GM18508 (cell line): ENCODE measurements around the gene CDK12.
"Not testable (repeated sequence)": the region's sequence is repeated elsewhere in the genome, so short reads cannot be mapped to it uniquely, and the experiment has no call there.

Source experiments
- ATAC-seq: cut with Tn5 transposase; IDR thresholded peaks from one replicate; pipeline ENCODE4 v1.9.1; 2021; ENCODE audit warnings: moderate number of reproducible peaks; ENCODE audit not compliant: insufficient read depth, unreplicated experiment

CDK12 gene

DNA sequence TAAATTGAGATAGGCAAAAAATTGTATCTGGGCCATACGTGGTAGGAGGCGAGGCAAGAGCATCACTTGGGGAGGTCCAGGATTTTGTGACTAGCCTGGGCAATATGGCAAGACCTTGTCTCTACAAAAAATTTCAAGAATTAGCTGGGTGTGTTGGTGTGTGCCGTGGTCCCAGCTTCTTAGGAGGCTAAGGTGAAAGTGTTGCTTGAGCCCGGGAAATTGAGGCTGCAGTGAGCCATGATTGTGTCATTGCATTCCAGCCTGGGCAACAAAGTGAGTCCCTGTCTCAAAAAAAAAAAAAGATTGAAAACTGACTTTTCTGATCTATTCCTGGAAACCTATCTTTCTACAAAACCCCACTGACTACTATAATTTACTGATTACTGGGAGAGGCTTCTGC, 26.7 kb downstream of the CDK12 start:
- no peak for ATAC-seq

DNA sequence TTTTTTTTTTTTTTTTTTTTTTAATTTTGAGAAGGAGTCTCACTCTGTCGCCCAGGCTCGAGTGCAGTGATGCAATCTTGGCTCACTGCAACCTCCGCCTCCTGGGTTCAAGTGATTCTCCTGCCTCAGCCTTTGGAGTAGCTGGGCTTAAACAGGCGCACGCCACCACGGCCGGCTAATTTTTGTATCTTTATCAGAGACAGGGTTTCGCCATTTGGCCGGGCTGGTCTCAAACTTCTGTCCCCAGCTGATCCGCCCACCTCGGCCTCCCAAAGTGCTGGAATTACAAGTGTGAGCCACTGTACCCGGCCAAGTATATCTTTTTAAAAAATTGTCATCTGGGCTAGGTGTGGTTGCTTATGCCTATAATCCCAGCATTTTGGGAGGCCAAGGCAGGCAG, 35.6 kb downstream of the CDK12 start:
- ATAC-seq: not testable (repeated sequence)

DNA sequence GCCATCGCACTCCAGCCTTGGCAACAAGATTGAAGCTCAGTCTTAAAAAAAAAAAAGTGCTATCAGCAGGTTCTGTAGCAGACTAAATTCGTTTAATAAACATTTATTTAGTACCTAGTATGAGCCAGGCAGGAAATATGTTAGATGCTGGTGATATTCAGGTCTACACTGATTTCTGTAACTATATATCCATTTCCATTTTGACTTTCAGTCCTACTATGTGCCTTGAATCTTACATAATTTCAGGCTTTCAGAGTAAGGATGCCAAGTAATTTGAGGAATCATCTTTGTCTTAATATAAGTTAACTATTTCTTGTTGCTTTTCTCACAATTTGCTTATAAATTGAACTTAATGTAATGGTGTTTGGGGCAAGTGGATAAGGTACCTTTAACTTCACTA, 46.2 kb downstream of the CDK12 start:
- ATAC-seq: no peak

DNA sequence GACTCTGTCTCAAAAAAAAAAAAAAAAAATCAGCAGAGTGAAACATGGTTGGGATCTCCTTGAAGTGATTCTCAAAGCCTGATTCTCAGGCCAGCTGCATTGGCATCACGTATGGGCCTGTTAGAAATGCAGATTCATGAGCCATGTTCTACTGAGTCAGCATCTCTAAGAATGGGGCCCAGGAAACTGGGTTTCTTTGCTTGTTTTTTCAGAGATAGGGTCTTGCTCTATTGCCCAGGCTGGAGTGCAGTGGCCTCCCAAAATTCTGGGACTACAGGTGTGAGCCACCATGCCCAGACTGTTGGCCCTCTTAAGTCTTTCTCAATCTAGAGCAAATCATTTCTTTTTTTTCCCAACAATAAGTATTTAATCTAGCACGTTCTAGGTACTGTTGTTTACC, 47.7 kb downstream of the CDK12 start:
- no peak for ATAC-seq

DNA sequence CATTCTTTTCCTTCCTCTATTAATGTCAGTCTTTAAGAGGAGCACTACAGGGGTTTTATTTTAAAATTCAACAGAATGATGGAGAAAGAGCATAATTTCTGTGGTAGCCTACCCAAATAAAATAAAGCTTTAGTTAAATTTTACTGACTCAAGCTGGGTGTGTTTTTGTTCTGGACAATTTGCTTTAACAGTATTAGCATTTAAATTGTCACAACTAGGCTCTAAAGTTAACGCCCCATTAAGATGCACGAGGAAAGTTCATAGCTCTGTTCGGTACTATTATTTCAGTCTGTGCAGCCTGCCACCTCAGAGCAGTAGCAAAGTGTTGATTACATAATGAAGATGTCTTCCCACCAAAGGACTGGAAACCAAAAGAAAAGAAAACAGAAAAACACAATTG, 52.0 kb downstream of the CDK12 start:
- no peak for ATAC-seq

DNA sequence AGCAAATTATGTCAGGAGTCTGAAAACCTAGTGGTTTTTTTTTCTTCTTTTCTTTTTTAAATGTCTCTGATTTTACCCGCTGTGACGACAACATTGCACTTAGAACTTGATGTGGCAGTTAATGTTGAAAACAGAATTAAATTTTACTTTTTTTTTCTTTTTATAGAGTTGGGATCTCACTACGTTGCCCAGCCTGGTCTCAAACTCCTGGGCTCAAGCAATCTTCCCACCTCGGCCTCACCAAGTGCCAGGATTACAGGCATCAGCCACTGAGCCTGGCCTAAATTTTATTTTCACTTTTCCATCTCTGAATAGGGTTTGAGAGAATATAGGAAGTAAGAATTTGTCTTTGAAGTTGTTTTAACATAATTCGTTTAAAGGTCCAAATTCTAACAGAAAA, 52.6 kb downstream of the CDK12 start:
- no peak for ATAC-seq

DNA sequence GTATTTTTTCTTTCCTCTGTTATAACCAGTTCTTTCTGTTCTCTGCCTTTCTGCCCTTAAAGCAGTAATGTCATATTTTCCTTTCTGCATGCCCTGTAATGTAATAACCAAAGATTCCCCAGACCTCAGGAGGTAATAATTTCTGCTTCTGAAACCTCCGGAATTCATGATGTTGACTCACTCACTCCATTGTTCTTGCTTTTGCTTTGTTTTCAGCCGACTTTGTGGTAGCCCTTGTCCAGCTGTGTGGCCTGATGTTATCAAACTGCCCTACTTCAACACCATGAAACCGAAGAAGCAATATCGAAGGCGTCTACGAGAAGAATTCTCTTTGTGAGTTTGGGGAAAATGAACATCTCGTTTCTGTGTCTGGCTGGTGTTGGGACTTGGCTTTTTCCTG, 55.9 kb downstream of the CDK12 start:
- ATAC-seq: no peak

DNA sequence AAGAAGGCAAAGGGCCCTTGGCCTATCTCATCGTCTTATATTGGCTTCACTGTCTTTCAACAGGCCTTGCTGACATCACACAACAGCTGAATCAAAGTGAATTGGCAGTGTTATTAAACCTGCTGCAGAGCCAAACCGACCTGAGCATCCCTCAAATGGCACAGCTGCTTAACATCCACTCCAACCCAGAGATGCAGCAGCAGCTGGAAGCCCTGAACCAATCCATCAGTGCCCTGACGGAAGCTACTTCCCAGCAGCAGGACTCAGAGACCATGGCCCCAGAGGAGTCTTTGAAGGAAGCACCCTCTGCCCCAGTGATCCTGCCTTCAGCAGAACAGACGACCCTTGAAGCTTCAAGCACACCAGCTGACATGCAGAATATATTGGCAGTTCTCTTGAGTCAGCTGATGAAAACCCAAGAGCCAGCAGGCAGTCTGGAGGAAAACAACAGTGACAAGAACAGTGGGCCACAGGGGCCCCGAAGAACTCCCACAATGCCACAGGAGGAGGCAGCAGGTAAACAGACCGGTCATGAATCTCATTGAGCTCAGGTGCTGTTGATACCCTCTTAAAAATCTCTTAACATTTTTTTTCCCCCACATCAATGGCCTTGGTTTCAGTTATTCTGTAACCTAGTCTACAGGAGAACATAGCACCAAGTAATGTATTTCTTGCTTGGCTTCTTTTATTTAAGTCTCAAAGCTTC, 64.7 kb downstream of the CDK12 start:
- no peak for ATAC-seq

DNA sequence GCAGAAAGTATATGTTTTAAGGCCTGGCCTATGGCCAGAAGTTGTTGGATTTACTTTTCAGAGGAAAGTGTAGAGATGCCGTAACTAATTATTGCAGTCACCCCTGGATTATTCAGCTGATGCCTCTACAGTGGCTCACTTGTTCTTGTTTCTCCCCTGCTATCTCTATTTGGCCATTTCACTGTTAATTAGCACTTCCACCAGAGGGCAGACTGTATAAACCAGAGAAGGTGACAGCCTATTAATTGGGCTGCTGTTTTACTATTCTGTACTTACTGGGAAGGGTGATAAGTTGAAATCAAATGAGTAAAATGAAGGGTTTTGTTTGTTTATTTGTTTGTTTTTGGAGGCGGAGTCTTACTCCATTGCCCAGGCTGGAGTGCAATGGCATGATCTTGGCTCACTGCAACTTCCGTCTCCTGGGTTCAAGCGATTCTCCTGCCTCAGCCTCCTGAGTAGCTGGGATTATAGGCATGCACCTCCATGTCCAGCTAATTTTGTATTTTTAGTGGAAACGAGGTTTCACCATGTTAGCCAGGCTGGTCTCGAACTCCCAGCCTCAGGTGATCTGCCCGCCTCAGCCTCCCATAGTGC, 66.0 kb downstream of the CDK12 start:
- ATAC-seq: no peak

DNA sequence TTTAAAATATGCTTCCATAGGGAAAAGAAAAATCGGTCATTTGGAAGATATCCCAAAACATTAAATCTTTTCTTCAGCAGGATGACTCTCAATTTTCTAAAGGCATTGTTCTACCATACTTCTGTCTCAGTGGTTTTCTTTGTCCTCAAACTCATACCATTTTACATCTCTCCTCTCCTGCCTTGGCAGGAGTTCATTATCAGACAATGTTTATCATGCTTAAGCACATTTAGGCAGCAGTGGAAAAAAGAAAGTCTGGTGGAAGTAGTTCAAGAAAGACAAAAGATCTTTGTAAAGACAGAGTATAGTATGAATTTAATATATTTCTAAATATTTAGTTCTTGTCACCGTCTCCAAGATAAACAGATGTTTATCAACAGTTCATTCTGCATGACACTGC, 68.2 kb downstream of the CDK12 start:
- ATAC-seq: no peak

DNA sequence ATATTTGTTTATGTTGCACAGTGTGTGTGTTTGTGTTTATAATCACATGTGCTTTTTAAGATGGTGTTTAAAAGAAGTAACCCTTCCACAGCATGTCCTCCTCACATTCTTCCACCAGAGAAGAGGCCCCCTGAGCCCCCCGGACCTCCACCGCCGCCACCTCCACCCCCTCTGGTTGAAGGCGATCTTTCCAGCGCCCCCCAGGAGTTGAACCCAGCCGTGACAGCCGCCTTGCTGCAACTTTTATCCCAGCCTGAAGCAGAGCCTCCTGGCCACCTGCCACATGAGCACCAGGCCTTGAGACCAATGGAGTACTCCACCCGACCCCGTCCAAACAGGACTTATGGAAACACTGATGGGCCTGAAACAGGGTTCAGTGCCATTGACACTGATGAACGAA, 69.2 kb downstream of the CDK12 start:
- ATAC-seq: no peak

DNA sequence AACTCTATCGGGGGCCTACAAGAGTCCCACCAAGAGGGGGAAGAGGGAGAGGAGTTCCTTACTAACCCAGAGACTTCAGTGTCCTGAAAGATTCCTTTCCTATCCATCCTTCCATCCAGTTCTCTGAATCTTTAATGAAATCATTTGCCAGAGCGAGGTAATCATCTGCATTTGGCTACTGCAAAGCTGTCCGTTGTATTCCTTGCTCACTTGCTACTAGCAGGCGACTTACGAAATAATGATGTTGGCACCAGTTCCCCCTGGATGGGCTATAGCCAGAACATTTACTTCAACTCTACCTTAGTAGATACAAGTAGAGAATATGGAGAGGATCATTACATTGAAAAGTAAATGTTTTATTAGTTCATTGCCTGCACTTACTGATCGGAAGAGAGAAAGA, 70.0 kb downstream of the CDK12 start:
- no peak for ATAC-seq

DNA sequence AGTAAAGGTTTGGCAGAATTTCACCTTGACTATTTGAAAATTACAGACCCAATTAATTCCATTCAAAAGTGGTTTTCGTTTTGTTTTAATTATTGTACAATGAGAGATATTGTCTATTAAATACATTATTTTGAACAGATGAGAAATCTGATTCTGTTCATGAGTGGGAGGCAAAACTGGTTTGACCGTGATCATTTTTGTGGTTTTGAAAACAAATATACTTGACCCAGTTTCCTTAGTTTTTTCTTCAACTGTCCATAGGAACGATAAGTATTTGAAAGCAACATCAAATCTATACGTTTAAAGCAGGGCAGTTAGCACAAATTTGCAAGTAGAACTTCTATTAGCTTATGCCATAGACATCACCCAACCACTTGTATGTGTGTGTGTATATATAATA, 72.6 kb downstream of the CDK12 start:
- ATAC-seq: no peak

DNA sequence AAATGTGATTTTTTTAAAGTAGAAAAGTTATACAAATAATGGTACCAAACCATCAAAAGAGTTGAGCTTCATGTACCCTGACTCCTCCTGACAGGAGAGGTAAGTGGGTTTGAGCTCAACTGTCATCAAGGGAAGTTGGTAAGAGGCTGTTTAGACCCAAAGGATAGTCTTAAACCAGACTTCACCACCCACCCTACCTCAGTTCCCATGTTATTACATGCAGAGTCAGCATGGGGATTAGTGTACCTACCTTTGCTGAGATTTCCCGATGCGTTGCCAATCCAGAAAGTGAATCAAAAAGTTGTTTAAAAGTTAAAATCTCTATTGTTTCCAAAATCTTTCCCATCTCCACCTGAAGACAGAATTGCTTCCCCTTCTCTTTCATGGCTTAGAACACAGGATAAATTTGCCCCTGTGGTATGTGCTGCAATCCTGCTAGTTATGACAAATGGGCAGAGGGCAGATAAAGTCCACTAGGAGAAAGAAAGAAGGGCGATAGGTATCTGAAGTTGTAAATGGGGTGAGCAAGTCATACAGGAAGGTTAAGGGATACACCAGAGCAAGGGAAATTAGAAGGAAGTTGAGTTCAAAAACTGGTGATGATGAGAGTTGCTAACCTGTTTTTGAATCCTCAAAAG, 73.6 kb downstream of the CDK12 start:
- no peak for ATAC-seq

DNA sequence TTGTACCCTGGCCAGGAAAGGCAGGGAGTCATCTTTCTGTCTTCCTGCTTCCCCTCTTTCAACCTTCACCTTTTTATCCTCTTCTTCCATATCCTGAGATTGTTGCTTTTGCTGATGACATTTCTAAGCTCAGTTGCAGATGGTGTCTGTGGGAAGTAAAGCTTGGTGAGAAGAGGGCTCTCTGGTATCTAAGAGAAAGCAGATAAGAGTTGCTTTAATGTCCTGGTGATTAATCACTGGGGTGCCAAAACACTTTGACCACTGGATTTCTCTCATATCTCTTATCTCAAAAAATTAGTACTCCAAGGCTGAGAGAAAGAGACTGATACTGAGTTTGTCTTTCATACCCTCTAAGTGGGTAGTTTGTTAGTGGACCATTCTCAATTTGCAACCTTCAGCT, 75.2 kb downstream of the CDK12 start:
- no peak for ATAC-seq

DNA sequence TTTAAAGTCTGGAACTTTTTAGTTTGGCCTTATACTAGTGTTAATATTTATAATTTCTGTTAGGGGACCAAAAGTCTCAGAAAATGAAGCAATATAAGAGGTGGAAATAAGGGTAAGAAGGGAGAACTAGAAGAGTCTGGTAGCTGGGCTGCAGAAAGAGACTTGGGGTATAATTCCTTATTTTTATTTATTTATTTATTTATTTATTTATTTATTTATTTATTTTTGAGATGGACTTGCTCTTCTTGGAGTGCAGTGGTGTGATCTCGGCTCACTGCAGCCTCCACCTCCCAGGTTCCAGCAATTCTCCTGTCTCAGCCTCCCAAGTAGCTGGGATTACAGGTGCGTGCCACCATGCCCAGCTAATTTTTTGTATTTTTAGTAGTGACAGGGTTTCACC, 76.1 kb downstream of the CDK12 start:
- not testable (repeated sequence) for ATAC-seq

DNA sequence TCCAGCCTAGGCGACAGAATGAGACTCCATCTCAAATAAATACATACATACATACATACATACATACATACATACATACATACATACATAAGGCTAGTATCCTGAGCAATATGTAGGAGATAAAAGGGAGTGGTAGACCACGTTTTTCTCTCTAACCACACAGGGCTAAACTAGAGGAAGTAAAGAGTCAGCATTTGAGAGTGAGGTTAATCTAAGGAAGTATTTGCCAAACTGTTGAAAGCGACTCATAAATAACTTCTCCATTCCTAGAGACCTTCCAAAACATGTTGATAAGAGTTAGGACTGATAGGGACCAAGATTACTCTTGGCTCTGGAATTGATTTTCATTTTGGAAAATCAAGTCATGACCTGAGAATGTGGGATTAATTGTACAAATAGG, 77.6 kb downstream of the CDK12 start:
- no peak for ATAC-seq

DNA sequence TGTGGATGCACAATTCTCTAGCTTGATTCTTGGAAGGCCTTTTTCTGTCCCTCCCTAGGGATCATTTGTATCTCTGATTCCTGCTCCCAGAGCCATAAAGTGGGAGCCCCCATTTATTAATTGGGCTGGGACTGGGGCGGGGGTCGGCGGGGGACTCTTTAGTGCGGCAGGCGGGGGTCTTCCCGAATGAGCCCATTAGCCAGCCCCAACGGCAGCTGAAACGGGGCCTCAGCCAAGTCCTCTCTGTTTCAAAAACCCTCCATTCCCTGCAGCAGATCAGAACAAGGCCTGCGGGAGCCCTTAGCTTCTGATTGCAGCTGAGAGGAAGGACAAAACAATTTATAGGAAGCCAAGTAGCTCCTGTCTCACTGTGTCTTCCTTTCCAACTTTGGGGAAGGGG, 79.3 kb downstream of the CDK12 start:
- no peak for ATAC-seq

DNA sequence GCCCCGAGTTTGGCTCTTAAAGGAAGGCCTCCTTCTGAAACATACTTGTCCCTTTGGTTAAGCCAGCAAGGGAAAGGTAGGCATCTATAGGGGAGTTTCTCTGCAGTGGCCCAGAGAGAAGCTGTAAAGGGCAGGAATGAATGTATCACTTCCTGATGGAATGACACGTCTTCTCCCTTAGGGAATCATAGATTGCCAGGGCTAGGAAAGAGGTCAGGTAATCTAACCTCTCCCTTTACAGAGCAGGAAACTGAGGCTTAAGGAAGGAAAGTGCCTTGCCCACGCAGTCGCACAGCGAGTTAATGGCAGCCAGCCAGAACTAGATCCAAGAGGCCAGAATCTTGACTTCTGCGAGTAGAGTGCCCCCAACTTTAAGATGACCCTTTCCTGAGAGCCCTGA, 80.4 kb downstream of the CDK12 start:
- ATAC-seq: no peak

DNA sequence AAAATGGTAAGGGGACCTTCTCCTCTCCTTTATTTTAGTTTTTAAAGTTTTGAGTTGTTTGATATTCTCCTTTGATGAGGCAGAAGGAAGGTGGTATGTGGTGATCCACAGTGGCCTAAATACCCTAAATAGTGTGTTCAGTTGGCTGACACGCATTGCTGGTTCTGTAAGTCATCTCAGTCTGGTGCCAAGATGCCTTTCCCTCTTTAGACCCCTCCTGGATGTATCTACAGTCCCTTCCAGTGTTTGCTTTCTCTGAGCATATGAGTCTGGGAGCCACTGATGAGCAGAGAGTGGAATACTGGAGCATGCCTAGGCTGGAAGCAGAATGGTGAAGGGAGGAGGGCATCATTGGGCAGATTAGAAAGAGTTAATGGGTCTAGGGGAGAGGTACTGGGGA, 81.9 kb downstream of the CDK12 start:
- ATAC-seq: no peak

DNA sequence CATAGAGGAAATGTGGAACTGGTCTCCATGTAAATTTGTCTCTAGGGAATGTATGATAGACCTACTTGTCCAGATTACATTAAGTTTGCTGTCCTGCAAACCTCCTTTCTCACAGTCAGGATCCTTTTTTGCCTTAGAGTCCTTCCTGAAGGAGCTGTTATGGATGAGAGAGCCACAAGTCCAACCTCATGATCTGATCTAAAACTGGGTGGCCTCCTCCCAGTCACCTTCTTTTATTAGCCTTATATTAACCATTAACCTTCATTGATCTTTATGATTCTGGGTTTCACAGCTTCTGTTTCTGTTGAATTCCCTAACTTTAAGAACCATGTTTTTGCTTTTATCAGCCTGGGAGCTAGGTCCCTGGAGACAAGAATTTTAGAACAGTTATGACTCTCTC, 82.4 kb downstream of the CDK12 start:
- no peak for ATAC-seq

DNA sequence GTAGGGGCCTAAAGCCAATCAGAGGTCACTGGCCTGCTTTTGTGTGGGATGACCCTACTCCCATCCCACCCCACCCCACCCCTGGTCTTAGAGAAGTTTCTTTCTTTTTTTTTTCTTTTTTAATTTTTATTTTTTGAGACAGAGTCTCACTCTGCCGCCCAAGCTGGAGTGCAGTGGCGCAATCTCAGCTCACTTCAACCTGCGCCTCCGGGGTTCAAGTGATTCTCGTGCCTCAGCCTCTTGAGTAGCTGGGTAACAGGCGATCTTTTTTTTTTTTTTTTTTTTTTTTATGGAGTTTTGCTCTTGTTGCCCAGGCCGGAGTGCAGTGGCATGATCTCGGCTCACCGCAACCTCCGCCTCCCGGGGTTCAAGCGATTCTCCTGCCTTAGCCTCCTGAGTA, 83.1 kb downstream of the CDK12 start:
- not testable (repeated sequence) for ATAC-seq
